WTC11 (cell line): ENCODE measurements around the gene PTGER3.

Source experiments
- CREB1 ChIP-seq: sonication (generic); formaldehyde crosslinking; IDR thresholded peaks from 2 replicates; pipeline ENCODE4 v1.8.0; 2023; ENCODE audit warnings: mild to moderate bottlenecking, missing genetic modification reagents
- JUN ChIP-seq: sonication (generic); formaldehyde crosslinking; IDR thresholded peaks from 2 replicates; pipeline ENCODE4 v1.8.0; 2023; ENCODE audit warnings: mild to moderate bottlenecking, missing genetic modification reagents
- NR3C1 ChIP-seq: sonication (generic); formaldehyde crosslinking; conservative IDR thresholded peaks from 2 replicates; pipeline ENCODE4 v1.8.1; 2023; ENCODE audit warnings: low read depth, mild to moderate bottlenecking, missing genetic modification reagents
- SP1 ChIP-seq: sonication (generic); formaldehyde crosslinking; conservative IDR thresholded peaks from 2 replicates; pipeline ENCODE4 v1.8.1; 2022; ENCODE audit warnings: missing genetic modification reagents
- TF ChIP-seq, protein P1 (sequence below): fragments of 200-600 bp; IDR thresholded peaks from 2 replicates; pipeline ENCODE4 v1.8.0; 2022; ENCODE audit warnings: antibody characterized with exemption
- TF ChIP-seq, protein P2 (sequence below): sonication (generic); formaldehyde crosslinking; IDR thresholded peaks from 2 replicates; pipeline ENCODE4 v1.8.0; 2022; ENCODE audit warnings: mild to moderate bottlenecking, missing genetic modification reagents
- TF ChIP-seq, protein P3 (sequence below): sonication (generic); formaldehyde crosslinking; IDR thresholded peaks from 2 replicates; pipeline ENCODE4 v1.8.1; 2022; ENCODE audit warnings: low read depth, mild to moderate bottlenecking, moderate library complexity, missing genetic modification reagents, borderline replicate concordance
- TF ChIP-seq, protein P4 (sequence below): fragments of 250-450 bp; sonication (Bioruptor Pico); IDR thresholded peaks from 2 replicates; pipeline ENCODE4 v1.9.0; 2021; ENCODE audit warnings: moderate library complexity, mild to moderate bottlenecking, inconsistent platforms, borderline replicate concordance

DNA sequence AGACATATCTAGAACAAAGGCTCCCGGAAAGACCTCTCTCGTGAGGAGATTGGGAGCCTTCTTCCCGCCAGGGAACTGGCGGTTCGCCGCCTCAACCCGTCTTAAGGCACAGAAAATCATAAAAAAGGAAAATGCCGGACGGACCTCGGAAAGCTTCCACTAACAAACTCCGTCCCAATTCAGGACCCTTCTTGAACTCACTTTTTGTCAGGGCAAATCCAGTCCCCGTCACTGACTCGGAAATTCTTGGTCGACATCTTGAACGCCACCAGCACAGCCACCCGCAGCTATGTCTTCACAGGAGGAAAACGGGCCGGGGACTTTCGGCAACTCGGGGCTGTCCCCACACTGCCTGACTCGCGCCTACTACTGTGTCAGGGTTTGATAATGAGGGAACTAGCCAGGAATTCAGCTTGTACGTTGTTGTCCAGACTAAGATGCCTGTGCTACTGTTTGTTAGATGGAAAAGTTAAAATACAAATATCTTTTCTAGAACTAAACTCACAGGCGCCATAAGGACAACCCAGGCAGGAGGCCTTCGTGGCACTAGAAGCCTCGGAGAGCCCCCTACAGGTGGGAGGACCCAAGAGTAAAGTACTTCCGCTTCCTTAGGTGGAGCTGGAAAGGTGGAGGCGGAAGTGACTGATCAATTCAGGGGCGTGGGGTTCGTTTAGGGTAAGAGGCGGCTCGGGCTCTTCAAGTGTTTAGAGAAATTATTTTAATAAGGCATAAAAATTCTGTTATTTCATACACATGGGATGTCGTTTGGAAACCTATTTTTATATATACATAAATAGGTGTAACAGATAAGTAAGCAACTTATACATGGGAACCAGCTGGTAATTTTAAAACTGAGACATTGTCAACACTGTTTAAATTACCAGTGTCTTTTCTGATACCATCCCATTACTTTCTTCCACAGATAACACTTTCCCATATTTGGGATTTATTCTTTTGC, 33.4 kb upstream of the PTGER3 start, which contains the start of gene ZRANB2:
- TF ChIP-seq, protein P1, sequence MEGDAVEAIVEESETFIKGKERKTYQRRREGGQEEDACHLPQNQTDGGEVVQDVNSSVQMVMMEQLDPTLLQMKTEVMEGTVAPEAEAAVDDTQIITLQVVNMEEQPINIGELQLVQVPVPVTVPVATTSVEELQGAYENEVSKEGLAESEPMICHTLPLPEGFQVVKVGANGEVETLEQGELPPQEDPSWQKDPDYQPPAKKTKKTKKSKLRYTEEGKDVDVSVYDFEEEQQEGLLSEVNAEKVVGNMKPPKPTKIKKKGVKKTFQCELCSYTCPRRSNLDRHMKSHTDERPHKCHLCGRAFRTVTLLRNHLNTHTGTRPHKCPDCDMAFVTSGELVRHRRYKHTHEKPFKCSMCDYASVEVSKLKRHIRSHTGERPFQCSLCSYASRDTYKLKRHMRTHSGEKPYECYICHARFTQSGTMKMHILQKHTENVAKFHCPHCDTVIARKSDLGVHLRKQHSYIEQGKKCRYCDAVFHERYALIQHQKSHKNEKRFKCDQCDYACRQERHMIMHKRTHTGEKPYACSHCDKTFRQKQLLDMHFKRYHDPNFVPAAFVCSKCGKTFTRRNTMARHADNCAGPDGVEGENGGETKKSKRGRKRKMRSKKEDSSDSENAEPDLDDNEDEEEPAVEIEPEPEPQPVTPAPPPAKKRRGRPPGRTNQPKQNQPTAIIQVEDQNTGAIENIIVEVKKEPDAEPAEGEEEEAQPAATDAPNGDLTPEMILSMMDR, result peak; percentile 31; the same call in 1 of the 2 replicates
- TF ChIP-seq JUN (CRISPR knock-in tag) (no peak), SP1 (CRISPR knock-in tag) (no peak), NR3C1 (CRISPR knock-in tag) (no peak), CREB1 (CRISPR knock-in tag) (no peak)
- TF ChIP-seq, protein P2, sequence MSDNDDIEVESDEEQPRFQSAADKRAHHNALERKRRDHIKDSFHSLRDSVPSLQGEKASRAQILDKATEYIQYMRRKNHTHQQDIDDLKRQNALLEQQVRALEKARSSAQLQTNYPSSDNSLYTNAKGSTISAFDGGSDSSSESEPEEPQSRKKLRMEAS, result peak; percentile 57
- TF ChIP-seq, protein P3, sequence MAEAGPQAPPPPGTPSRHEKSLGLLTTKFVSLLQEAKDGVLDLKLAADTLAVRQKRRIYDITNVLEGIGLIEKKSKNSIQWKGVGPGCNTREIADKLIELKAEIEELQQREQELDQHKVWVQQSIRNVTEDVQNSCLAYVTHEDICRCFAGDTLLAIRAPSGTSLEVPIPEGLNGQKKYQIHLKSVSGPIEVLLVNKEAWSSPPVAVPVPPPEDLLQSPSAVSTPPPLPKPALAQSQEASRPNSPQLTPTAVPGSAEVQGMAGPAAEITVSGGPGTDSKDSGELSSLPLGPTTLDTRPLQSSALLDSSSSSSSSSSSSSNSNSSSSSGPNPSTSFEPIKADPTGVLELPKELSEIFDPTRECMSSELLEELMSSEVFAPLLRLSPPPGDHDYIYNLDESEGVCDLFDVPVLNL (CRISPR knock-in tag), result no peak
- TF ChIP-seq, protein P4, sequence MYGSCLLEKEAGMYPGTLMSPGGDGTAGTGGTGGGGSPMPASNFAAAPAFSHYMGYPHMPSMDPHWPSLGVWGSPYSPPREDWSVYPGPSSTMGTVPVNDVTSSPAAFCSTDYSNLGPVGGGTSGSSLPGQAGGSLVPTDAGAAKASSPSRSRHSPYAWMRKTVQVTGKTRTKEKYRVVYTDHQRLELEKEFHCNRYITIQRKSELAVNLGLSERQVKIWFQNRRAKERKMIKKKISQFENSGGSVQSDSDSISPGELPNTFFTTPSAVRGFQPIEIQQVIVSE (CRISPR knock-in tag), result no peak
